ENCODE results near the gene CSTF1. TPM values are rescaled to one million over a fixed set of nuclear protein-coding genes. Genes with fewer than 3 reads are reported as not detected.
A peak's percentile ranks its signal among the peaks of the same experiment; 100 is the strongest.

The CSTF1 gene
- total RNA-seq, 3 donors from 2014 or later: 42.7 to 47.3 (median 45.3) TPM

- no peaks in the 10 kb centered on the region for H3K9me3 Mint-ChIP-seq
- DNase-seq (no peak), ATAC-seq (no peak)
- H3K36me3 Mint-ChIP-seq (ENCODE audit: insufficient read depth): no peaks in the 10 kb centered on the region
- peaks cover 19% of the 10 kb centered on the region for H3K4me1 Mint-ChIP-seq (ENCODE audit: low read depth)
- peak overlapping the region; percentile 83 for H3K4me3 Mint-ChIP-seq
- no peaks in the 10 kb centered on the region for H3K27me3 Mint-ChIP-seq (ENCODE audit: low read depth)
Measured at GRCh38 chr20:56360133-56360907, 32.1 kb upstream of the CSTF1 start.

- ATAC-seq: no peak
- peaks cover 19% of the 10 kb centered on the region for H3K4me1 Mint-ChIP-seq (ENCODE audit: low read depth)
- peak overlapping the region; percentile 20 for H3K4me3 Mint-ChIP-seq
Measured at GRCh38 chr20:56360908-56361205, 31.6 kb upstream of the CSTF1 start.

GRCh38 chr20:56361900-56362299 lies 30.5 kb upstream of the CSTF1 start:
- ATAC-seq (no peak), DNase-seq (no peak)
- Mint-ChIP-seq H3K4me3 (no peak overlapping the region), H3K9me3 (no peaks in the 10 kb centered on the region), H3K4me1 (ENCODE audit: low read depth) (peaks cover 19% of the 10 kb centered on the region), H3K36me3 (ENCODE audit: insufficient read depth) (peaks cover 9% of the 10 kb centered on the region), H3K27me3 (ENCODE audit: low read depth) (no peaks in the 10 kb centered on the region)

More at GRCh38 chr20:56360908-56361205, 31.6 kb upstream of the CSTF1 start:
- Mint-ChIP-seq H3K27me3 (ENCODE audit: low read depth) (no peaks in the 10 kb centered on the region), H3K36me3 (ENCODE audit: insufficient read depth) (peaks cover under 1% of the 10 kb centered on the region), H3K9me3 (no peaks in the 10 kb centered on the region)
- DNase-seq: no peak

GRCh38 chr20:56362833-56363413 lies 29.5 kb upstream of the CSTF1 start:
- Mint-ChIP-seq H3K27me3 (ENCODE audit: low read depth) (no peaks in the 10 kb centered on the region), H3K4me3 (no peak overlapping the region), H3K9me3 (no peaks in the 10 kb centered on the region), H3K4me1 (ENCODE audit: low read depth) (peaks cover 19% of the 10 kb centered on the region), H3K36me3 (ENCODE audit: insufficient read depth) (peaks cover 16% of the 10 kb centered on the region)
- ATAC-seq (no peak), DNase-seq (no peak)

DNA sequence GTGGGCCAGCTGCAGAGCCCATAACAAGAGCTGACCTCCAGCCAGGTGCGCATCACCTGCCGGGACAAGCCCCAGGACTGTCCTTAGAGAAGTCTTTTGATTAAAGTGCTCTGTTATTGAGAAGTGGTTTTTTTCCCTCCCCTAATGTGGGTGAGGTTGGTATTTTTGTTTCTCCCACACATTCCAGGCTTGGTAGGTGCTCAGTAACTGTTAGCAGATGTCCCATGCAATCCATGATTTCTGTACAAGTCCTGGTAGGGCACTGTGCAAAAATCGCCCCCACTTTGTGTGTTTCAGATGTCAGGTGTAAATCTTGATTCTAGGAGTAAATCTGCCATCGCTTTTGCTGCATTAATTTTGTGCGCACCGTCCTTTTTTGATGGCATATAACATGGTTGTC lies 29.0 kb upstream of the CSTF1 start:
- no peak for DNase-seq
- peaks cover 16% of the 10 kb centered on the region for H3K4me1 Mint-ChIP-seq (ENCODE audit: low read depth)
- peaks cover 16% of the 10 kb centered on the region for H3K36me3 Mint-ChIP-seq (ENCODE audit: insufficient read depth)
- ATAC-seq: no peak
- no peaks in the 10 kb centered on the region for H3K9me3 Mint-ChIP-seq
- H3K27me3 Mint-ChIP-seq (ENCODE audit: low read depth): no peaks in the 10 kb centered on the region
- H3K4me3 Mint-ChIP-seq: no peak overlapping the region

DNA sequence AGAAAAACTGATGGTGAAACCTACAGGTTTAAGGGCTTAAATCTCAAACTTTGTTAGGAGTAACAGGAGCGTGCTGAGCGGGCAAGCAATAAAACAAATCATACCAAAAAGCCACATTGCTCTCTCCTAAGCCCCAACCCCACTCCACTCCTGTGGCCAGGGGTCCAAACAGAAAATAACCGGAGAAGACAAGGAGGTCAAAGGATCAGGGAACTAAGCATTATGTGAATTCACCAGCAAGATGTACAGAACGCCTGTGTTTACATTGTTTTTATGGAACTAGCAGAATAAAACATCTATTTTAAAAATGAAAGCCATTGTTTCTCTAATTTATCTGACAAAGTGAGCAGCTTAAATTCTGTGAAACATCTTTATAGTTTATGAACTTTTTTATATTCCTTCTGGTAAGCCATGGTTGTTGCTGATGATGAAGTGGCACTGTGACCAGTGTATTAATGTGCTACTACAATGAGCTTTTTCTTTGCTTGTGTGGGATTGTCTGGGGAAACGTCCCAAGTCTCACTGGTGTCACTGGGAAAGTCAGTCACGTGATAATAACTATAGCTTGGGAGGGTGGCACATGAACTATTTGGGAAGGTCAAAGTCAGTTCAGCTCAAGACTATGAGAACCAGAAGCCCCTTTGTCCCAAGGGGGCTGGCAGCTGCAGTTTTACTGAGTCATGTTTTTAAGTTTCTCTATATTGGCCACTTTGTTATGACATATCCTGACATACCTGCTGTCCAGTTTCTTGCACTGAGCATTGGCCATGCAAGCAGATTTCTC lies 23.9 kb upstream of the CSTF1 start:
- no peak for ATAC-seq
- no peak for DNase-seq
- no peaks in the 10 kb centered on the region for H3K27me3 Mint-ChIP-seq (ENCODE audit: low read depth)
- peaks cover 24% of the 10 kb centered on the region for H3K36me3 Mint-ChIP-seq (ENCODE audit: insufficient read depth)
- peaks cover 8% of the 10 kb centered on the region for H3K4me1 Mint-ChIP-seq (ENCODE audit: low read depth)
- H3K4me3 Mint-ChIP-seq: no peak overlapping the region
- H3K9me3 Mint-ChIP-seq: no peaks in the 10 kb centered on the region

- Mint-ChIP-seq H3K27me3 (ENCODE audit: low read depth) (no peaks in the 10 kb centered on the region), H3K4me1 (ENCODE audit: low read depth) (peaks cover 10% of the 10 kb centered on the region), H3K36me3 (ENCODE audit: insufficient read depth) (peaks cover 24% of the 10 kb centered on the region), H3K9me3 (no peaks in the 10 kb centered on the region), H3K4me3 (no peak overlapping the region)
- DNase-seq: no peak
- no peak for ATAC-seq
Measured at GRCh38 chr20:56369179-56369578, 23.3 kb upstream of the CSTF1 start.

DNA sequence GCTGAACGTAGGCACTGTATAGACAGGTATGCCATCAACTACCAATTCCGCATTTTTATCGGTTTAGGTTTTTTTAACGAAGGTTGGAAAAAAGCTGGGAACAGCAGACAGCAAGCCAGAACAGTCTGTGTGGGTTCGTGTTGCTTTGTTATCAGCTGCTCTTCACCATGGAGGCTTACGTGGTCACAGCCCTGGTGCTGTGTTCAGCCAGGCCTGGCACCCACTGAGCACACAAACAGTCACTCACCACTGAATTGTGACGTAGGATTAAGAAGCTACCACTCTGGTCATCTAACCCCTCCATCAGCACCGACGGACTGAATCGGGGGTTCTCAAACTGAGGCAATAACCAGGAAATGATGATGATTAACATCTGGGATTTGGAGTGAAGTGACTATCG lies 20.5 kb upstream of the CSTF1 start:
- Mint-ChIP-seq H3K9me3 (no peaks in the 10 kb centered on the region), H3K27me3 (ENCODE audit: low read depth) (no peaks in the 10 kb centered on the region), H3K4me3 (no peak overlapping the region), H3K4me1 (ENCODE audit: low read depth) (peaks cover 16% of the 10 kb centered on the region), H3K36me3 (ENCODE audit: insufficient read depth) (peaks cover 17% of the 10 kb centered on the region)
- no peak for ATAC-seq
- DNase-seq: no peak

GRCh38 chr20:56372850-56373249 lies 19.6 kb upstream of the CSTF1 start:
- no peak overlapping the region for H3K4me3 Mint-ChIP-seq
- peaks cover 12% of the 10 kb centered on the region for H3K36me3 Mint-ChIP-seq (ENCODE audit: insufficient read depth)
- H3K4me1 Mint-ChIP-seq (ENCODE audit: low read depth): peaks cover 16% of the 10 kb centered on the region
- no peak for DNase-seq
- no peaks in the 10 kb centered on the region for H3K27me3 Mint-ChIP-seq (ENCODE audit: low read depth)
- H3K9me3 Mint-ChIP-seq: no peaks in the 10 kb centered on the region
- peak; percentile 21 to 40 for ATAC-seq

GRCh38 chr20:56373942-56374341 lies 18.5 kb upstream of the CSTF1 start:
- peaks cover 16% of the 10 kb centered on the region for H3K4me1 Mint-ChIP-seq (ENCODE audit: low read depth)
- H3K4me3 Mint-ChIP-seq: no peak overlapping the region
- DNase-seq (no peak), ATAC-seq (peak; percentile 60 to 75)
- no peaks in the 10 kb centered on the region for H3K9me3 Mint-ChIP-seq
- H3K27me3 Mint-ChIP-seq (ENCODE audit: low read depth): no peaks in the 10 kb centered on the region
- peaks cover 10% of the 10 kb centered on the region for H3K36me3 Mint-ChIP-seq (ENCODE audit: insufficient read depth)

DNA sequence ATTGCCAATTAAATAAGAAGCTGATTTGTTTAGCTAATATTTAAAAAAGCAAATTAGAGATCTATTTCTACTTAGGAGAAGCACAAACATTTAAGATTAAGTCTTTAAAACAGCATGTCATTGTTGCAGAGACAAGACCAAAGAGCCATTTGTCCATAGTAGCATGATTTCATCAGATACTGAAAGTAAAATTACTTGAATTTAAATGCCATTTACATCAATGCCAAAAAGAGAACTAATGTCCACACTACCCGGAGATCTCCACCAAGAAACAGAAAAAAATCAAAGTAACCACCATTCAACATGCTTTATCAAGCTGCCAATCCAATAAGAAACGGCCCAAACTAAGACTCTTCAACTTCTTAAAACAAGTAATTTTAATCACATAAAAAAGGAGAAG lies 16.1 kb upstream of the CSTF1 start:
- H3K4me1 Mint-ChIP-seq (ENCODE audit: low read depth): peaks cover 18% of the 10 kb centered on the region
- no peaks in the 10 kb centered on the region for H3K9me3 Mint-ChIP-seq
- H3K27me3 Mint-ChIP-seq (ENCODE audit: low read depth): no peaks in the 10 kb centered on the region
- no peak for DNase-seq
- H3K36me3 Mint-ChIP-seq (ENCODE audit: insufficient read depth): peaks cover 6% of the 10 kb centered on the region
- no peak overlapping the region for H3K4me3 Mint-ChIP-seq
- ATAC-seq: no peak

- Mint-ChIP-seq H3K36me3 (ENCODE audit: insufficient read depth) (peaks cover 6% of the 10 kb centered on the region), H3K9me3 (no peaks in the 10 kb centered on the region), H3K27me3 (ENCODE audit: low read depth) (no peaks in the 10 kb centered on the region), H3K4me3 (no peak overlapping the region), H3K4me1 (ENCODE audit: low read depth) (peaks cover 10% of the 10 kb centered on the region)
- ATAC-seq: no peak
- no peak for DNase-seq
Measured at GRCh38 chr20:56378386-56378785, 14.1 kb upstream of the CSTF1 start.

GRCh38 chr20:56380375-56380774 lies 12.1 kb upstream of the CSTF1 start:
- no peak overlapping the region for H3K4me3 Mint-ChIP-seq
- no peak for ATAC-seq
- no peaks in the 10 kb centered on the region for H3K27me3 Mint-ChIP-seq (ENCODE audit: low read depth)
- peaks cover 6% of the 10 kb centered on the region for H3K36me3 Mint-ChIP-seq (ENCODE audit: insufficient read depth)
- H3K4me1 Mint-ChIP-seq (ENCODE audit: low read depth): peaks cover 8% of the 10 kb centered on the region
- DNase-seq: no peak
- H3K9me3 Mint-ChIP-seq: no peaks in the 10 kb centered on the region

GRCh38 chr20:56381501-56381900 lies 10.9 kb upstream of the CSTF1 start:
- DNase-seq: no peak
- Mint-ChIP-seq H3K36me3 (ENCODE audit: insufficient read depth) (peaks cover 6% of the 10 kb centered on the region), H3K4me3 (no peak overlapping the region), H3K27me3 (ENCODE audit: low read depth) (no peaks in the 10 kb centered on the region), H3K4me1 (ENCODE audit: low read depth) (peaks cover 2% of the 10 kb centered on the region), H3K9me3 (no peaks in the 10 kb centered on the region)
- no peak for ATAC-seq

- Mint-ChIP-seq H3K4me1 (ENCODE audit: low read depth) (peaks cover 2% of the 10 kb centered on the region), H3K36me3 (ENCODE audit: insufficient read depth) (peaks cover 6% of the 10 kb centered on the region), H3K9me3 (no peaks in the 10 kb centered on the region), H3K27me3 (ENCODE audit: low read depth) (no peaks in the 10 kb centered on the region), H3K4me3 (no peak overlapping the region)
- DNase-seq (no peak), ATAC-seq (no peak)
Measured at GRCh38 chr20:56382696-56383095, 9.7 kb upstream of the CSTF1 start.
